Measurements from ENCODE around the gene COPS7B. TPM values are rescaled to one million over a fixed set of nuclear protein-coding genes. Genes with fewer than 3 reads are reported as not detected.

The COPS7B gene
- total RNA-seq, 1 experiment from 2014 or later: 35.9 TPM

- H3K36me3 ChIP-seq (ENCODE audit: control insufficient read depth, insufficient read depth, low read length): no peaks in the 10 kb centered on the region
- no peaks in the 10 kb centered on the region for H3K4me1 ChIP-seq
- Mint-ChIP-seq H3K9me3 (ENCODE audit: unreplicated experiment) (no peaks in the 10 kb centered on the region), H3K4me1 (ENCODE audit: low read depth, unreplicated experiment) (no peaks in the 10 kb centered on the region), H3K36me3 (ENCODE audit: insufficient read depth, unreplicated experiment) (no peaks in the 10 kb centered on the region), H3K27me3 (ENCODE audit: insufficient read depth, unreplicated experiment) (no peaks in the 10 kb centered on the region), H3K4me3 (ENCODE audit: unreplicated experiment) (no peak overlapping the region), H3K27ac (ENCODE audit: unreplicated experiment) (no peak overlapping the region)
- ChIA-PET POLR2A (no interaction called here), CTCF (no interaction called here)
- BruUV-seq (replicated peaks): no TSS peak
- no peak overlapping the region for H3K4me3 ChIP-seq (ENCODE audit: low read depth, low read length)
- H3K9me3 ChIP-seq: no peaks in the 10 kb centered on the region
- no peak for DNase-seq
- H3K27me3 ChIP-seq (replicated peaks; ENCODE audit: control insufficient read depth, insufficient read depth, low read length): no peaks in the 10 kb centered on the region
- intact Hi-C loops (cut with micrococcal nuclease; ENCODE audit: unreplicated experiment): no loop called here
- TF ChIP-seq CTCF (IDR thresholded peaks at IDR 0.05; ENCODE audit: insufficient read depth in 1 of 2, low read depth in 1 of 2, low read length in 1 of 2, severe bottlenecking in 1 of 2, unreplicated experiment in 1 of 2): no peak
Measured at GRCh38 chr2:231819447-231820042, 33.3 kb downstream of the COPS7B start.

DNA sequence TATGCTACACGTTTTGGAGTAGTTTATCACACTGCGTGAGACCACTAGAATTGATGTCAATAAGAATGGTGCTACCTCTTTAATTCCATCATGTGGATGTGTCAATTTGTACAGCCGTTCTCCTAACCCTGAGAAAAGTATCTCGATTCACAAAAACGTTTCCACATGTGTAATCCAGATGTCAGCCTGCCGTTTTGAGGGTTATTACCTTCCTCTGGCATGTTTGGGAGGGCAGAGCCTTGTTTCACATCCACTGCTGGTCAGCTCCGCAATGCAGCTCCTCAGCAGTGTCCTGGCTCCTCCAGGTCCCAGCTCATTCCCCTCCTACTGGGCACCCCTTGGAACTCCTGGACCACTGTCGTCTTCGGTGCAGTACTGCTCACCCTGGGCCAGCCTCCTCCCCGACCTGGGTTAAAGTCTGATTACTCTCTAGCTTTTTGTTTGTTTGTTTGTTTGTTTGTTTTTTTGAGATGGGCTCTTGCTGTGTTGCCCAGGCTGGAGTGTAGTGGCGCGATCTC lies 34.6 kb downstream of the COPS7B start:
- Mint-ChIP-seq H3K36me3 (ENCODE audit: insufficient read depth, unreplicated experiment) (no peaks in the 10 kb centered on the region), H3K27ac (ENCODE audit: unreplicated experiment) (no peak overlapping the region), H3K4me1 (ENCODE audit: low read depth, unreplicated experiment) (no peaks in the 10 kb centered on the region), H3K27me3 (ENCODE audit: insufficient read depth, unreplicated experiment) (no peaks in the 10 kb centered on the region), H3K9me3 (ENCODE audit: unreplicated experiment) (no peaks in the 10 kb centered on the region), H3K4me3 (ENCODE audit: unreplicated experiment) (no peak overlapping the region)
- H3K4me3 ChIP-seq (ENCODE audit: low read depth, low read length): no peak overlapping the region
- intact Hi-C loops (cut with micrococcal nuclease; ENCODE audit: unreplicated experiment): no loop called here
- no TSS peak for BruUV-seq (replicated peaks)
- no peak for DNase-seq
- H3K27me3 ChIP-seq (replicated peaks; ENCODE audit: control insufficient read depth, insufficient read depth, low read length): no peaks in the 10 kb centered on the region
- no peaks in the 10 kb centered on the region for H3K36me3 ChIP-seq (ENCODE audit: control insufficient read depth, insufficient read depth, low read length)
- no peak for TF ChIP-seq CTCF (IDR thresholded peaks at IDR 0.05; ENCODE audit: insufficient read depth in 1 of 2, low read depth in 1 of 2, low read length in 1 of 2, severe bottlenecking in 1 of 2, unreplicated experiment in 1 of 2)
- ChIA-PET POLR2A (no interaction called here), CTCF (no interaction called here)
- no peaks in the 10 kb centered on the region for H3K9me3 ChIP-seq
- H3K4me1 ChIP-seq: no peaks in the 10 kb centered on the region

DNA sequence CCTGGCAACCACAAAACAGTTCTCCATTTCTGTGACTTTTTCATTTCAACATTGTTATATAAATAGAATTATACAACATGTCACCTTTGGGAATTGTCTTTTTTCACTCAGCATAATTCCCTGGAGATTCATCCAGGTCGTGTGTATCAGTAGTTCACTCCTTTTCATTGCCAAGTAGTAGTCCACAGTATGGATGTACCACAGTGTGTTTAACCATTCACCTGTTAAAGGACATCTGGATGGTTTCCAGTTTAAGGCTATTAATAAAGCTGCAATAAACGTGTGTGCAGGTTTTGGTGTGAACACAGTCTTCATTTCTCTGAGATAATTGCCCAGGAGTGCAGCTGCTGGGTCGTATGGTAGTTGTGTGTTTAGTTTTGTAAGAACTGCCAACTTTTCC lies 35.7 kb downstream of the COPS7B start:
- no peaks in the 10 kb centered on the region for H3K9me3 ChIP-seq
- no peak for TF ChIP-seq CTCF (IDR thresholded peaks at IDR 0.05; ENCODE audit: insufficient read depth in 1 of 2, low read depth in 1 of 2, low read length in 1 of 2, severe bottlenecking in 1 of 2, unreplicated experiment in 1 of 2)
- no peaks in the 10 kb centered on the region for H3K27me3 ChIP-seq (replicated peaks; ENCODE audit: control insufficient read depth, insufficient read depth, low read length)
- no peak for DNase-seq
- POLR2A ChIA-PET: no interaction called here
- no peaks in the 10 kb centered on the region for H3K9me3 Mint-ChIP-seq (ENCODE audit: unreplicated experiment)
- no peak overlapping the region for H3K4me3 Mint-ChIP-seq (ENCODE audit: unreplicated experiment)
- no peaks in the 10 kb centered on the region for H3K36me3 ChIP-seq (ENCODE audit: control insufficient read depth, insufficient read depth, low read length)
- CTCF ChIA-PET: no interaction called here
- no TSS peak for BruUV-seq (replicated peaks)
- no peak overlapping the region for H3K4me3 ChIP-seq (ENCODE audit: low read depth, low read length)
- H3K27ac Mint-ChIP-seq (ENCODE audit: unreplicated experiment): no peak overlapping the region
- H3K4me1 Mint-ChIP-seq (ENCODE audit: low read depth, unreplicated experiment): no peaks in the 10 kb centered on the region
- intact Hi-C loops (cut with micrococcal nuclease; ENCODE audit: unreplicated experiment): no loop called here
- H3K36me3 Mint-ChIP-seq (ENCODE audit: insufficient read depth, unreplicated experiment): no peaks in the 10 kb centered on the region
- no peaks in the 10 kb centered on the region for H3K4me1 ChIP-seq
- no peaks in the 10 kb centered on the region for H3K27me3 Mint-ChIP-seq (ENCODE audit: insufficient read depth, unreplicated experiment)
